NCI-H2107 (cell line): ENCODE data around the gene CCND1.

ENCODE experiments used
- DNase-seq: peaks from one replicate; lab custom pipeline; 2025; lab: John Stamatoyannopoulos, UW

The CCND1 gene

GRCh38 chr11:69640995-69641581 is at the start of gene CCND1:
TSS of gene CCND1 (plus strand) at chr11:69641156. CDS start at chr11:69641314, 158 bp downstream.
- no peak for DNase-seq

- no peak for DNase-seq
Observed at GRCh38 chr11:69592986-69593650, 47.8 kb upstream of the CCND1 start.

GRCh38 chr11:69593851-69594250 is 47.1 kb upstream of the CCND1 start:
- no peak for DNase-seq

GRCh38 chr11:69594481-69594880 is 46.5 kb upstream of the CCND1 start:
- no peak for DNase-seq

- DNase-seq: no peak
Observed at GRCh38 chr11:69595805-69596665, 44.9 kb upstream of the CCND1 start.

GRCh38 chr11:69598147-69598546 is 42.8 kb upstream of the CCND1 start:
- no peak for DNase-seq

GRCh38 chr11:69599502-69599901 is 41.5 kb upstream of the CCND1 start:
- DNase-seq: no peak

GRCh38 chr11:69600001-69600400 is 41.0 kb upstream of the CCND1 start:
- DNase-seq: no peak

GRCh38 chr11:69601011-69601975 is 39.7 kb upstream of the CCND1 start:
- DNase-seq: no peak

GRCh38 chr11:69603111-69603836 is 37.7 kb upstream of the CCND1 start:
- DNase-seq: no peak

- no peak for DNase-seq
Observed at GRCh38 chr11:69604055-69604454, 36.9 kb upstream of the CCND1 start.

GRCh38 chr11:69605737-69606526 is 35.0 kb upstream of the CCND1 start:
- DNase-seq: no peak

- no peak for DNase-seq
Observed at GRCh38 chr11:69609351-69609750, 31.6 kb upstream of the CCND1 start.

- DNase-seq: no peak
Observed at GRCh38 chr11:69611548-69612526, 29.1 kb upstream of the CCND1 start.

GRCh38 chr11:69613594-69613993 is 27.4 kb upstream of the CCND1 start:
- DNase-seq: no peak

- no peak for DNase-seq
Observed at GRCh38 chr11:69614085-69614484, 26.9 kb upstream of the CCND1 start.

- DNase-seq: no peak
Observed at GRCh38 chr11:69615545-69616278, 25.2 kb upstream of the CCND1 start.

- DNase-seq: no peak
Observed at GRCh38 chr11:69617220-69617619, 23.7 kb upstream of the CCND1 start.
